H9 (cell line): ENCODE measurements around the gene UNCX. TPM values are rescaled to one million over a fixed set of nuclear protein-coding genes. Genes with fewer than 3 reads are reported as not detected.

Experiments used
- DNase-seq: peaks from one replicate; pipeline ENCODE4 v3.0.0-alpha.2; 2017
- H2AFZ ChIP-seq: one replicate; pipeline ENCODE4 v1.6.1; 2013; ENCODE audit warnings: mild to moderate bottlenecking, low read length, control low read depth, moderate library complexity
- H2AK5ac ChIP-seq: 2 replicates; pipeline ENCODE4 v1.6.1; 2013; ENCODE audit warnings: low read length, control low read depth, mixed read lengths; ENCODE audit not compliant: insufficient read length
- H2BK120ac ChIP-seq: one replicate; pipeline ENCODE4 v1.6.1; 2013; ENCODE audit warnings: low read depth, mild to moderate bottlenecking, low read length, control low read depth, inconsistent platforms; ENCODE audit not compliant: poor library complexity, severe bottlenecking
- H2BK12ac ChIP-seq: 2 replicates; pipeline ENCODE4 v1.6.1; 2013; ENCODE audit warnings: low read length, control low read depth, mixed read lengths, low read depth; ENCODE audit not compliant: insufficient read length
- H2BK15ac ChIP-seq: 2 replicates; pipeline ENCODE4 v1.6.1; 2013; ENCODE audit warnings: low read depth, low read length, control low read depth
- H2BK20ac ChIP-seq: one replicate; pipeline ENCODE4 v1.6.1; 2013; ENCODE audit warnings: low read depth, mild to moderate bottlenecking, low read length, control low read depth, inconsistent platforms; ENCODE audit not compliant: poor library complexity, severe bottlenecking
- H2BK5ac ChIP-seq: 2 replicates; pipeline ENCODE4 v1.6.1; 2013; ENCODE audit warnings: low read length, control low read depth, mixed read lengths; ENCODE audit not compliant: insufficient read length
- H3K14ac ChIP-seq: 2 replicates; pipeline ENCODE4 v1.6.1; 2013; ENCODE audit warnings: low read length, control low read depth; ENCODE audit not compliant: insufficient read depth
- H3K18ac ChIP-seq: 2 replicates; pipeline ENCODE4 v1.6.1; 2013; ENCODE audit warnings: low read depth, mild to moderate bottlenecking, mixed read lengths, low read length, control low read depth; ENCODE audit not compliant: insufficient read length
- H3K23ac ChIP-seq: 2 replicates; pipeline ENCODE4 v1.6.1; 2013; ENCODE audit warnings: low read length, control low read depth, mixed read lengths, low read depth; ENCODE audit not compliant: insufficient read length
- H3K23me2 ChIP-seq: 2 replicates; pipeline ENCODE4 v1.6.1; 2013; ENCODE audit warnings: low read depth, mild to moderate bottlenecking, mixed read lengths, low read length, control low read depth; ENCODE audit not compliant: insufficient read length, poor library complexity, severe bottlenecking
- H3K27ac ChIP-seq: 2 replicates; pipeline ENCODE4 v1.5.1; 2013; ENCODE audit warnings: low read length, control low read depth, mixed read lengths, low read depth; ENCODE audit not compliant: insufficient read length
- H3K27me3 ChIP-seq: 2 replicates; pipeline ENCODE4 v1.6.1; 2013; ENCODE audit warnings: low read length, control low read depth, inconsistent platforms; ENCODE audit not compliant: insufficient read depth
- H3K4ac ChIP-seq: 2 replicates; pipeline ENCODE4 v1.6.1; 2013; ENCODE audit warnings: low read depth, mild to moderate bottlenecking, control low read depth, inconsistent platforms, low read length, moderate library complexity
- H3K4me1 ChIP-seq: 2 replicates; pipeline ENCODE4 v1.6.1; 2013; ENCODE audit warnings: low read length, control low read depth, inconsistent platforms; ENCODE audit not compliant: insufficient read depth
- H3K4me2 ChIP-seq: 2 replicates; pipeline ENCODE4 v1.6.1; 2013; ENCODE audit warnings: low read length, control low read depth, mixed read lengths; ENCODE audit not compliant: insufficient read length, insufficient read depth
- H3K56ac ChIP-seq: 2 replicates; pipeline ENCODE4 v1.6.1; 2013; ENCODE audit warnings: low read depth, mild to moderate bottlenecking, mixed read lengths, low read length, control low read depth; ENCODE audit not compliant: insufficient read length
- H3K79me1 ChIP-seq: 2 replicates; pipeline ENCODE4 v1.6.1; 2013; ENCODE audit warnings: low read depth, mild to moderate bottlenecking, moderate library complexity, low read length, control low read depth, inconsistent platforms; ENCODE audit not compliant: insufficient read depth, poor library complexity, severe bottlenecking
- H3K79me2 ChIP-seq: 2 replicates; pipeline ENCODE4 v1.6.1; 2013; ENCODE audit warnings: low read length, control low read depth, inconsistent platforms; ENCODE audit not compliant: insufficient read depth
- H3K9ac ChIP-seq: 2 replicates; pipeline ENCODE4 v1.6.1; 2013; ENCODE audit warnings: low read length, control low read depth, mixed read lengths; ENCODE audit not compliant: insufficient read length; ENCODE audit errors: extremely low read depth
- H3K9me3 ChIP-seq: one replicate; pipeline ENCODE4 v1.6.1; 2013; ENCODE audit warnings: low read depth, low read length, inconsistent platforms; ENCODE audit not compliant: control insufficient read depth
- H3T11ph ChIP-seq: one replicate; pipeline ENCODE4 v1.6.1; 2013; ENCODE audit warnings: mild to moderate bottlenecking, low read length, control low read depth, inconsistent platforms
- H4K20me1 ChIP-seq: one replicate; pipeline ENCODE4 v1.6.1; 2013; ENCODE audit not compliant: control insufficient read depth, insufficient read length, insufficient read depth
- H4K5ac ChIP-seq: 2 replicates; pipeline ENCODE4 v1.6.1; 2013; ENCODE audit warnings: low read depth, mild to moderate bottlenecking, mixed read lengths, low read length, control low read depth; ENCODE audit not compliant: insufficient read length
- H4K8ac ChIP-seq: replicated peaks from 2 replicates; pipeline ENCODE4 v1.6.1; 2013; ENCODE audit warnings: low read length, control low read depth, mixed read lengths, low read depth; ENCODE audit not compliant: insufficient read length
- H4K91ac ChIP-seq: 2 replicates; pipeline ENCODE4 v1.6.1; 2013; ENCODE audit warnings: low read depth, mild to moderate bottlenecking, moderate library complexity, mixed read lengths, low read length, control low read depth; ENCODE audit not compliant: insufficient read length
- H3K27ac Mint-ChIP-seq, 3 experiments: 2 replicates in 2 of 3; 3 replicates in 1 of 3; pipeline ENCODE4 v1.8.0; 2020 to 2021; ENCODE audit warnings: mixed read lengths in 3 of 3, mild to moderate bottlenecking in 1 of 3, moderate library complexity in 1 of 3
- H3K27me3 Mint-ChIP-seq: 2 replicates; pipeline ENCODE4 v1.8.0; 2021; ENCODE audit warnings: low read depth, mild to moderate bottlenecking, moderate library complexity, mixed read lengths
- H3K36me3 Mint-ChIP-seq, 3 experiments: 2 replicates in 2 of 3; 3 replicates in 1 of 3; pipeline ENCODE4 v1.8.0; 2020 to 2021; ENCODE audit warnings: low read depth in 3 of 3, mixed read lengths in 3 of 3; ENCODE audit not compliant: insufficient read depth in 1 of 3
- H3K4me1 Mint-ChIP-seq, 2 experiments: 2 replicates each; pipeline ENCODE4 v1.8.0; 2020; ENCODE audit warnings: mixed read lengths in 2 of 2
- H3K4me3 Mint-ChIP-seq, 2 experiments: 2 replicates in 1 of 2; 3 replicates in 1 of 2; pipeline ENCODE4 v1.8.0; 2020 to 2021; ENCODE audit warnings: mild to moderate bottlenecking in 2 of 2, mixed read lengths in 2 of 2, moderate library complexity in 1 of 2
- H3K9me3 Mint-ChIP-seq, 2 experiments: 2 replicates in 1 of 2; 3 replicates in 1 of 2; pipeline ENCODE4 v1.8.0; 2020; ENCODE audit warnings: mild to moderate bottlenecking in 2 of 2, mixed read lengths in 2 of 2, moderate library complexity in 1 of 2
- CTCF ChIP-seq: fragments of 200-600 bp; sonication (generic); conservative IDR thresholded peaks from 3 replicates; pipeline ENCODE4 v1.8.0; 2021; ENCODE audit warnings: antibody characterized with exemption, mild to moderate bottlenecking
- WGBS: extraction: QIAGEN DNeasy Blood & Tissue Kit; methylation state at CpG from one replicate; pipeline ENCODE4 v1.1.7; 2013; ENCODE audit warnings: missing lambda C conversion rate, low lambda C conversion rate, mixed read lengths; ENCODE audit not compliant: insufficient read length; ENCODE audit errors: extremely low coverage; 5-methylcytosine and 5-hydroxymethylcytosine counted together
- total RNA-seq: library from RNA; stranded (reverse); gene quantifications from 2 replicates; pipeline ENCODE4 v1.2.1, GENCODE V29; 2021

Gene UNCX
- total RNA-seq, 1 experiment from 2014 or later: not detected

GRCh38 chr7:1244700-1245523 is 12.2 kb downstream of the UNCX start:
- Histone ChIP-seq H3K18ac (no peak overlapping the region), H4K5ac (no peak overlapping the region), H3K23ac (no peak overlapping the region), H3K23me2 (no peaks in the 10 kb centered on the region), H4K8ac (no peak overlapping the region), H3K14ac (no peak overlapping the region), H3K4me1 (no peaks in the 10 kb centered on the region; the same call in 1 of the 2 replicates), H2AK5ac (no peak overlapping the region), H2BK20ac (no peak overlapping the region), H4K91ac (no peak overlapping the region), H3T11ph (no peak overlapping the region), H3K79me2 (no peaks in the 10 kb centered on the region), H2BK120ac (no peak overlapping the region), H3K9ac (no peak overlapping the region), H3K27me3 (peaks cover 85% of the 10 kb centered on the region), H4K20me1 (no peaks in the 10 kb centered on the region), H3K56ac (no peak overlapping the region), H3K4ac (no peak overlapping the region), H2BK5ac (no peak overlapping the region), H2BK15ac (no peak overlapping the region), H2AFZ (no peak overlapping the region), H3K79me1 (no peaks in the 10 kb centered on the region), H3K27ac (no peak overlapping the region), H3K9me3 (no peaks in the 10 kb centered on the region), H2BK12ac (no peak overlapping the region), H3K4me2 (no peak overlapping the region)
- Mint-ChIP-seq H3K36me3 (peaks cover 0 to 1% (median 0%) of the 10 kb centered on the region in 3 experiments; a peak in 1 of 7 replicates), H3K27ac (no peak overlapping the region), H3K9me3 (peaks cover 0 to 3% of the 10 kb centered on the region in 2 experiments; a peak in 2 of 5 replicates), H3K4me3 (peak overlapping the region in 1 of 2 experiments; percentile 8; a peak in 1 of 5 replicates), H3K27me3 (peaks cover 92% of the 10 kb centered on the region), H3K4me1 (peaks cover 10 to 38% of the 10 kb centered on the region in 2 experiments)
- DNase-seq: no peak
- no CpG with 5 or more reads among the region's 14 CpGs for WGBS
- TF ChIP-seq CTCF: no peak
